ENCODE data around the gene TDG.

The TDG gene

GRCh38 chr12:103965590-103966504 lies at the start of gene TDG:
TDG (plus strand) TSS chr12:103965872; CDS start chr12:103966038, 166 bp downstream.
- TF ChIP-seq, protein P1, sequence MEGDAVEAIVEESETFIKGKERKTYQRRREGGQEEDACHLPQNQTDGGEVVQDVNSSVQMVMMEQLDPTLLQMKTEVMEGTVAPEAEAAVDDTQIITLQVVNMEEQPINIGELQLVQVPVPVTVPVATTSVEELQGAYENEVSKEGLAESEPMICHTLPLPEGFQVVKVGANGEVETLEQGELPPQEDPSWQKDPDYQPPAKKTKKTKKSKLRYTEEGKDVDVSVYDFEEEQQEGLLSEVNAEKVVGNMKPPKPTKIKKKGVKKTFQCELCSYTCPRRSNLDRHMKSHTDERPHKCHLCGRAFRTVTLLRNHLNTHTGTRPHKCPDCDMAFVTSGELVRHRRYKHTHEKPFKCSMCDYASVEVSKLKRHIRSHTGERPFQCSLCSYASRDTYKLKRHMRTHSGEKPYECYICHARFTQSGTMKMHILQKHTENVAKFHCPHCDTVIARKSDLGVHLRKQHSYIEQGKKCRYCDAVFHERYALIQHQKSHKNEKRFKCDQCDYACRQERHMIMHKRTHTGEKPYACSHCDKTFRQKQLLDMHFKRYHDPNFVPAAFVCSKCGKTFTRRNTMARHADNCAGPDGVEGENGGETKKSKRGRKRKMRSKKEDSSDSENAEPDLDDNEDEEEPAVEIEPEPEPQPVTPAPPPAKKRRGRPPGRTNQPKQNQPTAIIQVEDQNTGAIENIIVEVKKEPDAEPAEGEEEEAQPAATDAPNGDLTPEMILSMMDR (IDR thresholded peaks at IDR 0.05; ENCODE audit: low read depth, low read length, missing control alignments): no peak
- peak; percentile 98 for DNase-seq (ENCODE audit: extremely low read depth, low read depth)
- H3K4me3 ChIP-seq (replicated peaks; ENCODE audit: low read depth, low read length): peak within 1 kb of the TSS; percentile 96

DNA sequence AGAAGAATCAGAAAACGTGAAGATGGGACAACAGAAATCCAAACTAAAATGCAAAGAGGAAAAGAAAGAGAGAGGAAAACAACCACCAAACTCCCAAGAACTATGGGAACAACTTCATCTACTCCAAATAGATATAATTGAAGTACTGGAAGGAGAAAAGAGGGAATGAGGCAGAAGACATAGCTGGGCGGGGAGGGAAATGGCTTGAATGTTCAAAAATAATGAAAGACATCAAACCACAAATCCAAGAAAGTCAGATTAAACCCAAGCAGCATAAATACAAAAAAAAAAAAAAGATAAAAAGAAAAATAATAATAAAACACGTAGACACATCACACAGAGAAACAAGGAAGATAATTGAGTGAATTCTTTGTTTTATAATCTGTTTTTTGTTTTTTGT lies 47.8 kb upstream of the TDG start:
- no peak overlapping the region for H3K4me3 ChIP-seq (replicated peaks; ENCODE audit: low read depth, low read length)
- TF ChIP-seq, protein P1 (IDR thresholded peaks at IDR 0.05; ENCODE audit: low read depth, low read length, missing control alignments): no peak
- no peak for DNase-seq (ENCODE audit: extremely low read depth, low read depth)

DNA sequence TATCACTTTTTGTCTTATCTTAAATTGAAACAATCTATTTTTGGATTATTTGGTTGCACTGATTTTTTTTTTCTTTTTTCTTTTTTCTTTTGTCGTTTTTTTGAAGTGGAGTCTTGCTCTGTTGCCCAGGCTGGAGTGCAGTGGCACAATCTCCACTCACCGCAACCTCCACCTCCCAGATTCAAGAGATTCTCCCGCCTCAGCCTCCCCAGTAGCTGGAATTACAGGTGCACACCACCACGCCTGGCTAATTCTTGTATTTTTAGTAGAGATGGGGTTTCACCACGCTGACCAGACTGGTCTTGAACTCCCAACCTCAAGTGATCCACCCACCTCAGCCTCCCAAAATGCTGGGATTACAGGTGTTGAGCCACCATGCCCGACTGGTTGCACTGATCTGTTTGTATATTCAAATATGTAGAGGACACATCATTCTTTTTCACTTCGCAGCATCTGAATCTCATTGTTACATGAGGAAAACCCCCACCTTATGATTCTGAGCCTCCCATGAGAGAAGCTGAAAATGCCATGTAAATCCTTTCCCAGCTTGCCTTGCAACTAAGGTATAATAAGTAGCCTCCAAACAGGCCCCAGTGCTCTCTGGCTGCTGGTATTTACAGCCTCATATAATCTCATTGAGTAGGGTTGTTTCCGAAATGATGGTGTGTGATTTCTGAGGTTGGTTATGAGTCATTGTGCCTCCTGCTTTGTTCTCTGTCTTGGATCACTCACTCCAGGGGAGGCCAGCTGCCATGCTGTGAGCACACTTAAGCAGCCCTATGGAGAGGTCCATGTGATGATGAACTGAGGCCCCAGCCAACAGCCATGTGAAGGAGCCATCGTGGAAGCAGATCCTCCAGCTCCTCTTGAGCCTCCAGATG lies 40.7 kb upstream of the TDG start:
- TF ChIP-seq, protein P1 (IDR thresholded peaks at IDR 0.05; ENCODE audit: low read depth, low read length, missing control alignments): no peak
- no peak overlapping the region for H3K4me3 ChIP-seq (replicated peaks; ENCODE audit: low read depth, low read length)
- peak; percentile 56 for DNase-seq (ENCODE audit: extremely low read depth, low read depth)

DNA sequence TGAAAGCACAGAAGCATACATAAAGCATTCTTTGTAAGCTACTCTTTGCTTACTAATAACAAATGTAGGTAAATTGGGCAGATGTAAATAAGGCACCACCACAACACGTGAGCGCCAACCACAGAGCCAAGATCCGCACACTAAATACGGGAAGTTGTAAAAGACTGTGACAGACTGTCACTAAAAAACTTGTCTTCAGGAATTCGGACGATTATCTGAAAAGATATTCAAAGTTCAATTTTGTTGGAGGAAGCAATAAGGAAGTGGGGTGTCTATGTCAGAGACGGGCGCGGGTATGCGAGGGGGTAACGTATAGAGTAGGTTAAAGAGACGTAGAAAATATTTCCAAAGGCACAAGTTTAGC lies 37.0 kb upstream of the TDG start:
- no peak for DNase-seq (ENCODE audit: extremely low read depth, low read depth)
- peak overlapping the region; percentile 88 for H3K4me3 ChIP-seq (replicated peaks; ENCODE audit: low read depth, low read length)
- TF ChIP-seq, protein P1 (IDR thresholded peaks at IDR 0.05; ENCODE audit: low read depth, low read length, missing control alignments): no peak

- peak overlapping the region; percentile 88 for H3K4me3 ChIP-seq (replicated peaks; ENCODE audit: low read depth, low read length)
- DNase-seq (ENCODE audit: extremely low read depth, low read depth): peak; percentile 90
- TF ChIP-seq, protein P1 (IDR thresholded peaks at IDR 0.05; ENCODE audit: low read depth, low read length, missing control alignments): no peak
These were observed 36.5 kb upstream of the TDG start for GRCh38 chr12:103929046-103929783.

- no peak for DNase-seq (ENCODE audit: extremely low read depth, low read depth)
- TF ChIP-seq, protein P1 (IDR thresholded peaks at IDR 0.05; ENCODE audit: low read depth, low read length, missing control alignments): no peak
- H3K4me3 ChIP-seq (replicated peaks; ENCODE audit: low read depth, low read length): peak overlapping the region; percentile 88
These were observed 36.0 kb upstream of the TDG start for GRCh38 chr12:103929784-103930033.

Measured in HFF-Myc (cell line).